Stimulated activated naive CD4-positive, alpha-beta T cell (primary cell): ENCODE data around the gene PRCD.
"Not testable (repeated sequence)": the region's sequence is repeated elsewhere in the genome, so short reads cannot be mapped to it uniquely, and the experiment has no call there.

Experiments used
- DNase-seq, 6 experiments: peaks; one replicate each; lab custom pipeline; 2025; lab: John Stamatoyannopoulos, UW

PRCD gene

GRCh38 chr17:76504117-76504516, 35.7 kb upstream of the PRCD start:
- DNase-seq: no peak

DNA sequence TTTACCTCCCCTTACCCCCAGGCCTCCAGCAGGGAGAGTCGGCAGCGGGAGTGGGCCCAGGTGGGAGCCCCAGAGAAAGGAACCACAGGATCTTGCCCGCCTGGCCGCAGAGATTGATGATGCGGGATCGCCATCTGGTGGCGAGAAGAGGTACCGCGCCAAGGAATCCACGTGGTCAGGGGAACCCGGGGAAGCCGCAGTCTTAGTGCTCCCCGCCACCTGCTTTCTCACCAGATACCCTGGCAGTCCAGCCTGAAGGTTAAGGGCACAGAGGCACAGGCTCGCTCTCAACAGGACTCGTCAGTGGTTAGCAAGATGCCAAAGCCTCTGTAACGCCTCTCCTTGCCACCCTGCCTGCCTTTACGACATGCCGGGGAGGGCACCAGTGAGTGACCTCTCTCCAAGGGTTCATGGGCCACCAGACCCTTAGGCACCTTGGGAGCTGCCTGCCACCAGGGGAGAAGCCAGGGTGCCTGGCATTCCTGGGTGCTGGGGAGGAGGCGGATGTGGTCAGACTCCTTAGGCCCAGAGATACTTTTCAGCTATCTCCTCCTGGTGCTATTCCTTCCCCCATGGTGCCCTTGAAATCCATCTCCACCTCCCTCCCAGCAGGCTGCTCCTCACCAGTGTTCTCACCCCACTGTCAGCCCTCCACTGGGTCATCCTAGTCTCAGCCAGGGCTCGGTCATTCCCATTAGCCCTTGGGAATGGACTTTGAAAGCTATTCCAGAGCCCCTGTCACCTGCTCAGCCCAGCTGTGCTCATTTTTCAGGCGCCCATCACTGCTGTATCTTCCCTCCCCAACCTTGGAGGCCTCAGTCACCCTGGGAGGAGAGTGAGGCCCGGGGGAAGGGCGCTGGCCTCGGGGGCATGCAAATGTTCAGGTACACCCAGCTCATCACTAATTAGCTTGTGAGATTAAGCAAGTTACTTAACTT, 33.2 kb upstream of the PRCD start:
- peak; percentile 72 to 91 (median 86) for DNase-seq

- DNase-seq: not testable (repeated sequence)
Measured at GRCh38 chr17:76508472-76509063, 31.3 kb upstream of the PRCD start.

GRCh38 chr17:76510831-76511244, 29.0 kb upstream of the PRCD start:
- DNase-seq: no peak

- no peak for DNase-seq
Measured at GRCh38 chr17:76511668-76512365, 28.0 kb upstream of the PRCD start.

DNA sequence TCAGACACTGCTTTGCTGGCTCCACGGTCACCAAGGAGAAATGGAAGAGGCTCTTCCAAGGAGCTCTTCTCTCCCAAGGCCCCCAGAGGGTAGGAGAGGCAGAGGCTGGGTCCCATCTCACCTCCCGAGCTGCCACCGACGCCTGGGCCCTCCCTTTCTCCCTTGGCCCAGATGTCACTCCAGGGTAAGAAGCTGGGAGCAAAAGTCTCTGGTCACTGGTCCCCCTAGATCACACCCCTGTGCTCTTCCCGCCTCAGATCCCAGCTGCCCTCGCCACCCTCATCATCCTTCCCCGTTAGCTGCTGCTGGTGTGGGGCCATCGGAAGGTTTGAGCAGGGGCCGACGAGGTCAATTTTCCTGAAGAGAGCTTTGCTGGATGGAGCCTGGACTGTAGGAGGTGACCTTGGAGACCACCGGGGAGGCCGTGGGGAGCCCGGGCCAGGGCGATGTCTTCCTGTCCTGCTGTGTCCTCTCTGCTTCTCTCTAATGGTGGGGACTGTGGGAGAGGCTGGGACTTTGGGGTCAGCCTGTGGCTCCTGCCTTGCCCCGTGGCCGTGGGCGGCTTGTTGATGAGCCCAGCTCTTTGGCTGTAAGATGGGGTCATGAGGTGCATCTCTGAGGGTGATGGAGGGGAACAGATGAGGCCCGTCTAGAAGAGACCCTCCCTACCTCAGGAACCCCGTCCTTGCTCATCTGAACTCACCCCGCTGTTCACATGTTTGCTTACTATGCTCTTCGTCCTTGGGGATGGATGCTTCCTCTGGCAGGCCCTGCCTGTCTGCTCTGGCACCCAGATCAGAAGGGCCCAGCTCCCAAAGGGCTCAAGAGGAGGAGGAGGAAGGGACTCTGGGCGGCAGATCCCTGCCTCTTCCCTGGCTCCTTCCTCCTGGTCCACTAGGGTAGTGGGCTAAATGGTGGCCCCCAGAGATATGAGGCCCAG, 27.2 kb upstream of the PRCD start:
- no peak for DNase-seq

DNA sequence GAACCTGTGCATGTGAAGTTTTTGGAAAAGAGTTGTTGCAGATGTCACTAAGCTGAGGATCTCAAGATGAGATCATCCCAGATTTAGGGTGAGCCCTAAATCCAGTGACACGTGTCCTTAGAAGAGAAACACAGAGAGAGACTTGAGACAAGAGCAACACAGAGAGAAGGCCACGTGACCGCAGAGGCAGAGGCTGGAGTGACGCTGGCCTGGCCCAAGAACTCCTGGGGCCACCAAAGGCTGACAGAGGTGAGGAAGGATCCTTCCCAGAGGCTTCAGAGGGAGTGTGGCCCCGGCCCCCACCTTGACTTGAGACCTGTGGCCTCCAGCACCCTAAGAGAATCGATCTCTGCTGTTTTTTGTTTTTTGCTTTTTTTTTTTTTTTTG, 26.5 kb upstream of the PRCD start:
- no peak for DNase-seq

GRCh38 chr17:76514355-76514754, 25.5 kb upstream of the PRCD start:
- DNase-seq: not testable (repeated sequence)

- peak; percentile 67 to 93 (median 82) for DNase-seq
Measured at GRCh38 chr17:76515274-76515949, 24.4 kb upstream of the PRCD start.

- DNase-seq: no peak
Measured at GRCh38 chr17:76517638-76518038, 22.2 kb upstream of the PRCD start.

DNA sequence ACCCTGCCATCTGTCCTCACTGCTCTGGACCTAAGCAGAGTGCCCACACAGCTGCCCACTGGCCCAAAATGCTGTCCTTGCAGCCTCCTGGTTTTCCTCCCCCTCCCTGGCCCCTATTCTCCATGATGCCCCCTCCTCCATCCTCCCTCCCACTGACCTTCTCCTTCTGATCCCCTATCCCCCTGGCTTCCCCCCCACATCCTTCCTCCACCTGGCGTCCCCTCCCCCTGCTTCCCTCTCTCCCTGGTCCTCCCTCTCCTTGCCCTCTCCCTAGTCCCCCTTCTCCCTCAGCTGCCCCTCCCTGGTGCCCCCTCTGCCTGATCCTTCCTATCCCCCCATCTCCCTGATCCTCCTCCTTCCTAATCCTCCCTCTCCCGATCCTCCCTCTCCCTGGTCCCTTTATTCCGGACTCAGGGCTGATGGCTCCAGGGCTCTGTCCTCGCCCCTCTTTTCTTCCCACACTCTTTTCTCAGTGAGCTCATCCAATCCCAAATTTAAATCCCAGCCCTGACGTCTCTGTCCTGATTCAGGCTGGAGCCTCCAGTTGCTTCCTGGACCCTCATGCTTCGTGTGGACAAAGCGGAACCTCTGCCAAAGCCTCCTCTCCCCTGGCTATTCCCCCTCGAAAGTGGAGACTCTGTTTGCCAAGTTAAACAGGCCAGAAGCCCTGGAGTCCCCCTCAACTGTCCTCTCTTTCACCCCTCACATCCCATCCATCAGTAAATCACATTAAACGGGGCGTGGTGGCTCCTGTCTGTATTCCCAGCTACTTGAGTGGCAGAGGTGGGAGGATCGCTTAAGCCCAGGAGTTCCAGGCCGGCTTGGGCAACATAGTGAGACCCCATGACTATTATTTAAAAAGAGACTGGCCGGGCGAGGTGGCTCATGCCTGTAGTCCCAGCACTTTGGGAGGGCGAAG, 20.5 kb upstream of the PRCD start:
- no peak for DNase-seq

DNA sequence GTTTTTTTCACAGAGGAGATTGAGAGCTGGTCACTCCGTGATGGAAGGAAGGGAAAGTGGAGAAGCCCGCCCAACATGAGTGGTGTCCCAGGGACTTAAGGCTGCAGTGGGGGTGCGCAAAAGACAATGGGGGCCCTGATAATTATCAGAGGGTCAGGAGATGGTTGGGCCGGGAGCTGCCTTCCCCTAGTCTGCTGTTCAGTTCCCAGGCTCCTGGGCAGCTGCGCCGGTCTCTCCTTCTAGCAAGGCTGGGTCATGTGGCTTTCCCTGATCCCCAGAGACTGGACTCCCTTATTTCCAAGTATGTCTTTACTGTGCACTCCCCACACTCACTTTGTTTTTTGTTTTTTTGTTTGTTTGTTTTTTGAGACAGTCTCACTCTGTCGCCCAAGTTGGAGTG, 18.6 kb upstream of the PRCD start:
- DNase-seq: no peak

GRCh38 chr17:76521683-76522082, 18.2 kb upstream of the PRCD start:
- not testable (repeated sequence) for DNase-seq

GRCh38 chr17:76523084-76524037, 16.5 kb upstream of the PRCD start:
- peak; percentile 56 to 86 (median 72) for DNase-seq

DNA sequence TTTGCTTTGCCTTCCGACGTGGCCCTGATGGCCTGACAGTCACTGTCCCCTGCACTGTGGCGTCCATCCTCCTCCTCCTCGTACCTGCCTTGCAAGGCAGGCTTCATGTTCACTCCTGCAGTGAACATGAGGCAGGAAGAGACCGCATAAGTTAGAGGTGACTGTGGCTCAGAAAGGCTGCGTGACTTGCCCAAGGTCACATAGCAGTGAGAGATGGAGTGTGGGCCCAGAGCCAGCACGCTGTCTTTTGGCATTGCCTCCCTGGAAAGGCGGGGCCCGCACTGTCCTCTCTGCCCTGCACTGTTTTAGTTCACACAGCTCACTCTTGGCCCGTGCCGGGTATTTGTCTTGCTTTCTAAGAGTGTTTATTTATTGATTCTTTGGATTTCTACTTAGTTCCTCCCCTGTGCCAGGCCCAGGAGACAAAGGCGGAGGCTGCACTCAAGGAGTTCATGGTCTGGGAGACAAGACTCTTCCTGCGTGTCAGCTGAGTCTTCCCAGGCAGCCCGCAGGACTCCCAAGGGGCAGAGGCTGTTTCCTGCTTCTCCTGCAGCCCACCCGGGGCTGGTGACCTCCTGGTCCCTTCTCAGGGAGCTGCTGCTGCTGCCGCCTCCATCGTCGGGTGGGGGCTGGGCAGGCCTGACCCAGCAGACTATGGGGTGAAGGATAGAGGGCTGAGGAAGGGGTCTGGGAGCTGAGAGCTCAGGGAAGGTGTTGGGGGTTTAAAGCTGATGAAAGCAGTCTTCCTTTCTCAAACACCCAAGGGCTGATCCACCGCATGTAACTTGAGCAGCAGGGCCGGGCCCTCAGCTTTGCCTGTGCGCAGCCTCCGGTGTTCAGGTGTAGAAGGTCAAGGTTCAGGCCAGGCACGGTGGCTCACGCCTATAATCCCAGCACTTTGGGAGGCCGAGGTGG, 15.0 kb upstream of the PRCD start:
- no peak for DNase-seq

DNA sequence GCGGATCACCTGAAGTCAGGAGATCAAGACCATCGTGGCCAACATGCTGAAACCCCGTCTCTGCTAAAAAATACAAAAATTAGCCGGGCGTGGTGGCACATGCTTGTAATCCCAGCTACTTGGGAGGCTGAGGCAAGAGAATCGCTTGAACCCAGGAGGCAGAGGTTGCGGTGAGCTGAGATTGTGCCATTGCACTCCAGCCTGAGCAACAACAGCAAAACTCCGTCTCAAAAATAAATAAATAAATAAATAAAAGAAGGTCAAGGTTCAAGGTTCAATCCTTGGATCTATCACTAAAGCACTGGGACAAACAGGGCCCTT, 14.4 kb upstream of the PRCD start:
- not testable (repeated sequence) for DNase-seq

GRCh38 chr17:76527016-76527415, 12.8 kb upstream of the PRCD start:
- not testable (repeated sequence) for DNase-seq
